Measurements from ENCODE around the gene FAM110A.
"Not testable (repeated sequence)": the region's sequence is repeated elsewhere in the genome, so short reads cannot be mapped to it uniquely, and the experiment has no call there.

The FAM110A gene

GRCh38 chr20:845226-845868, 11.8 kb downstream of the FAM110A start:
- no peak for DNase-seq

- no peak for DNase-seq
Observed at GRCh38 chr20:845941-846893, 12.7 kb downstream of the FAM110A start.

GRCh38 chr20:846894-847278, 13.4 kb downstream of the FAM110A start:
- DNase-seq = peak; percentile 37

GRCh38 chr20:848193-848592, 14.7 kb downstream of the FAM110A start:
- no peak for DNase-seq

- not testable (repeated sequence) for DNase-seq
Observed at GRCh38 chr20:848731-849130, 15.2 kb downstream of the FAM110A start.

- no peak for DNase-seq
Observed at GRCh38 chr20:853406-853996, 20.0 kb downstream of the FAM110A start.

- DNase-seq = no peak
Observed at GRCh38 chr20:854601-855000, 21.1 kb downstream of the FAM110A start.

- DNase-seq = no peak
Observed at GRCh38 chr20:855466-856360, 22.2 kb downstream of the FAM110A start.

- DNase-seq = peak; percentile 42
Observed at GRCh38 chr20:856361-856775, 22.9 kb downstream of the FAM110A start.

- no peak for DNase-seq
Observed at GRCh38 chr20:858011-858410, 24.5 kb downstream of the FAM110A start.

- peak; percentile 67 for DNase-seq
Observed at GRCh38 chr20:859751-860231, 26.3 kb downstream of the FAM110A start.

GRCh38 chr20:860891-861290, 27.4 kb downstream of the FAM110A start:
- no peak for DNase-seq

- DNase-seq = no peak
Observed at GRCh38 chr20:865440-865839, 31.9 kb downstream of the FAM110A start.

GRCh38 chr20:868279-868678, 34.8 kb downstream of the FAM110A start:
- no peak for DNase-seq

GRCh38 chr20:869606-870005, 36.1 kb downstream of the FAM110A start:
- DNase-seq = no peak

- no peak for DNase-seq
Observed at GRCh38 chr20:870758-871157, 37.2 kb downstream of the FAM110A start.

- no peak for DNase-seq
Observed at GRCh38 chr20:871436-871835, 37.9 kb downstream of the FAM110A start.

- DNase-seq = no peak
Observed at GRCh38 chr20:871948-872347, 38.4 kb downstream of the FAM110A start.

- DNase-seq = no peak
Observed at GRCh38 chr20:872855-873520, 39.5 kb downstream of the FAM110A start.

GRCh38 chr20:873875-874607, 40.5 kb downstream of the FAM110A start:
- no peak for DNase-seq

GRCh38 chr20:875115-875514, 41.6 kb downstream of the FAM110A start:
- no peak for DNase-seq
